Activated CD4-positive, alpha-beta T cell treated with anti-CD3 and anti-CD28 coated beads, Interleukin-2, amount 50 U/mL, for 24 hours (primary cell): ENCODE measurements around the gene MED15.
A peak's percentile ranks its signal among the peaks of the same experiment; 100 is the strongest.
"Not testable (repeated sequence)": the region's sequence is repeated elsewhere in the genome, so short reads cannot be mapped to it uniquely, and the experiment has no call there.

ENCODE experiments used
- DNase-seq, 2 donors: peaks; one replicate each; pipeline ENCODE4 v3.0.0-alpha.2; 2020; ENCODE audit warnings: low read depth in 1 of 2, low spot score in 1 of 2

Gene MED15

GRCh38 chr22:20619045-20619892, 111.9 kb downstream of the MED15 start:
- no peak for DNase-seq

DNA sequence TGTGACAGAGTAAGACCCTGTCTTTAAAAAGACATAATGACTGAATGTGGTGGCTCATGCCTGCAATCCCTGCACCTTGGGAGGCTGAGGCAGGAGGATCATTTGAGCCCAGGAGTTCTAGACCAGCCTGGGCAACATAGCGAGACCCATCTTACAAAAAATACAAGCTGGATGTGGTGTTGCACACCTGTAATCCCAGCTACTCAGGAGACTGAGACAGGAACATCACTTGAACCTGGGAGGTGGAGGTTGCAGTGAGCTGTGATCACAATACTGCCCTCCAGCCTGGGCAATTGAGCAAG, 112.4 kb downstream of the MED15 start:
- not testable (repeated sequence) for DNase-seq

GRCh38 chr22:20621162-20621561, 113.8 kb downstream of the MED15 start:
- DNase-seq, result no peak

- DNase-seq, result no peak
Measured at GRCh38 chr22:20622650-20623339, 115.4 kb downstream of the MED15 start.

DNA sequence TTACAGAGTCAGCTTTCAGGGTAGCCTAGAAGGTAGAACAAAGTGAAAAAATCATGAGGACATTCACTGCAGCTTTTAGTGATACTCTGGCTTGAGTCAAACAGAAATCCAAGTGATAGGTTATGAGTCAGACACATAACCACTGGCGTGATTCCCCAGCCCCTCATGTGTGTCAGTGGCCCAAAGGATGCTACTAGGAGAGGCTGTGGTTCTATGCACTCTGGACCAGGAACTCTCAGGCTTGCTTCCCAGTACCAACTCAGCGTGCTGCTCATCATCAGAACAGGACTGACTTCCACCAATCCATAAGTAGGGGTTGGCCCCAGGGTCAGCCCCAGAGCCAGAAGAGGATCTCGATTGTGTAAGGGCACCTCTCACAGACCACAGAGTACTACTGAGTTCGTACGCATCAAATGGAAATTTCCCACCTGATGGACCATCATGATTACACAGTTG, 116.8 kb downstream of the MED15 start:
- peak in 1 of 2 donors; percentile 33 for DNase-seq

- DNase-seq, result no peak
Measured at GRCh38 chr22:20625270-20625669, 117.9 kb downstream of the MED15 start.

DNA sequence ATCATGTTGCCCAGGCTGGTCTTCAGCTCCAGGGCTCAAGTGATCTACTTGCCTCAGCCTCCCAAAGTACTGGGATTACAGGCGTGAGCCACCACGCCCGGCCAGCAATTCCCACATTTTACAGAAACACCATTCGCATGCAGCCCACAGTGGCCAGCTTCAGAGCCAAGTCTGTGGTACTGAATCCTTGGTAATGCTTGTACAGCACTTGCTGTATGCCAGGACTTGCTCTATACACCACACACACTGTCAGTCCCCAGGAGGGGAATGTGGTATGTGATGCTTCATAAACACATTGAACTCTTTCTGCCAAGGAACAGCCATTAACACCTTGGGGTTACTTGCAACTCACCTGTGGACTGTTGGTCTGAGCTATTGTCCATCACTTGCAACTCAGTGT, 119.4 kb downstream of the MED15 start:
- no peak for DNase-seq

GRCh38 chr22:20627432-20627831, 120.0 kb downstream of the MED15 start:
- no peak for DNase-seq

GRCh38 chr22:20628081-20628939, 120.9 kb downstream of the MED15 start:
- no peak for DNase-seq

DNA sequence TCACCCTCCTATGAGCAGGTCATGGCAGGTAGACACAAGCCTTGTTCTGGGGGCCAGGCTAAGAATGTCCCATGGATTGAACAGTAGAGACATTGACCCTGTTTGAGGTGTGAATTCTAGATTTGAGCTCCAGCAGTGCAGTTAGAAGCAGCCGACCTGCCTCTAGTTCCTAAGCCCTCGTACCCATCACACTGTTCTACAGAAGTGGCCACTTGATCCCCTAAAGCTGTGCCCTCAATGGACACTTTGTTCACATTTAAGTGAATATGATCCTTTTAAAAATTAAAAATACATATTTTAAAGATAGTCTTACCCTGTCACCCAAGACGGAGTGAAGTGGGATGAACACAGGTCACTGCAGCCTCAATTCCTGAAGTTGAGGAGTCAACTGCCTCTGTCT, 122.0 kb downstream of the MED15 start:
- no peak for DNase-seq

GRCh38 chr22:20630873-20631617, 123.6 kb downstream of the MED15 start:
- DNase-seq, result no peak

- DNase-seq, result no peak
Measured at GRCh38 chr22:20632082-20632481, 124.7 kb downstream of the MED15 start.

GRCh38 chr22:20632518-20632917, 125.1 kb downstream of the MED15 start:
- DNase-seq, result no peak

- DNase-seq, result no peak
Measured at GRCh38 chr22:20634560-20635226, 127.3 kb downstream of the MED15 start.

GRCh38 chr22:20635227-20635591, 127.8 kb downstream of the MED15 start:
- DNase-seq, result no peak

DNA sequence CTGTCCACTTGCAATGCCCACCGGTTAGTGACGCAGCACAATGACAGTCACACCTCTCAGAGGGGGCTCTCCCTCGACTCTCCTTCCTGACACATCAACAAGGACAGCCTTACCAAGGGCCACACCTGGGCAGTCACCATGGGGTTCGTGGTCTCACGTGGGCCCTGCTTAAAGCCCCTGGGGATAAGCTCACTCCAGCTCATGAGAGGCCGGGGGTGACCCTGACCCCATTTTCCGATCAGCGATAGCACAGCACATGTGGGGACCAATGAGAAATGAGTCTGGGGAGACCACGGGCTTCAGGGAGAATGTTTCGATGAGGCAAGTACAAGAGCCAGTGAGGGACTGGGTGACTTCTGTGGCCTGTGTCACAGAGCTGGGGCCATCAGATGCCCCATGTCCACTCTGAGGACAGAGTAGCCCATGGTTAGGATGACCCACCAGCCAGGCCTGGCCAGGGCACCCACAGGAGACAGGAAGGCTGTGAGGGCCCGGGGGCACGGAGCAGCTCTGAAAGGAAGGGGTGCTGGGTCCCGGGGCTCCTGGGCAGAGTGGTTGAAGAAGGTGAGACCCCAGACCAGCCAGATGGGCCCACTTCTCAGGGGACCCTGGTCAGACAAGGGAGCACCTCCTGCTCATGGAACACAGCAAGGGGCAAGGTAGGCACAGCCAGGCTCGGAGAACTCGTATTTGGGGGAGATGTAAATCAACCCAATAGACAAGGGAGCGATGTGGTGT, 128.8 kb downstream of the MED15 start:
- DNase-seq, result no peak

DNA sequence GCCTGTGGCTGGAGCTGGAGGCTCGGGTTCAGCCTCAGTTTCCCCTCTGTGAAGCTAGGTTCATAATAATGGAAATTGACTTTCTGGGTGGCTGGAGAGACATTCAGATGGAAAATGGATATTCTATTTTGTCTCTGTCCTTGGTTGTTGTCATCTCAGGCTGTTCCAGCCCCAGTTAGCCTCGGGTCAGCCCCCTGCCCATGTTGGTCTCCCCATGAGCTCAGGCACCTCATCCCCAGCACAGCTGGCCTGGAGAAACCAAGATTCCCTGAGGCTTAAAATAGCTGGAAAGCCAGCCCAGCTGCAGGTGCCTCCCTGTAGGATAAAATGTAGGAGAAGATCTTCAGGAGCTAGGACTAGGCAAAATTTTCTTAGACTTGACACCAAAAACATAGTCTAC, 129.5 kb downstream of the MED15 start:
- DNase-seq, result no peak
